ENCODE results near the gene TCTN3.

- no peak for TF ChIP-seq POLR2A (IDR thresholded peaks at IDR 0.05)
- TF ChIP-seq CTCF (IDR thresholded peaks at IDR 0.05): no peak
Observed at GRCh38 chr10:95694665-95695064, 938 bp upstream of the TCTN3 start.
